Gastrocnemius medialis (tissue), 4 donors: ENCODE measurements around the gene ABCB10. TPM values are rescaled to one million over a fixed set of nuclear protein-coding genes. Genes with fewer than 3 reads are reported as not detected.
"Not testable (repeated sequence)": the region's sequence is repeated elsewhere in the genome, so short reads cannot be mapped to it uniquely, and the experiment has no call there.

ENCODE experiments used
- ATAC-seq, 2 donors: fragments of 150-250 bp; one replicate each; pipeline ENCODE4 v1.9.1; 2016
- DNase-seq, 2 donors: peaks; one replicate each; pipeline ENCODE4 v3.0.0-alpha.2; 2019
- H3K27ac ChIP-seq, 4 donors: fragments of 200-600 bp; sonication (generic); 1 replicate in 1 of 4; 2 replicates in 3 of 4; pipeline ENCODE4 v1.5.1; 2016 to 2018; ENCODE audit warnings: mild to moderate bottlenecking in 2 of 4, moderate library complexity in 1 of 4
- H3K27me3 ChIP-seq, 3 donors: fragments of 200-600 bp; sonication (generic) in 2 of 3; 1 replicate in 1 of 3; 2 replicates in 2 of 3; pipeline versions ENCODE4 v1.5.1 to v1.6.0; 2016 to 2019; ENCODE audit warnings: mild to moderate bottlenecking in 1 of 3, moderate library complexity in 1 of 3
- H3K36me3 ChIP-seq, 2 donors: fragments of 200-600 bp; sonication (generic) in 1 of 2; one replicate each; pipeline ENCODE4 v1.5.1; 2017 to 2018
- H3K4me1 ChIP-seq, 2 donors: fragments of 200-600 bp; sonication (generic) in 1 of 2; one replicate each; pipeline ENCODE4 v1.5.1; 2016 to 2017; ENCODE audit warnings: mild to moderate bottlenecking in 2 of 2
- H3K4me3 ChIP-seq, 4 donors: fragments of 200-600 bp; sonication (generic) in 3 of 4; 1 replicate in 1 of 4; 2 replicates in 3 of 4; pipeline ENCODE4 v1.5.1; 2016 to 2019; ENCODE audit warnings: mild to moderate bottlenecking in 2 of 4
- H3K9me3 ChIP-seq, 3 donors: fragments of 200-600 bp; sonication (generic) in 2 of 3; 1 replicate in 1 of 3; 2 replicates in 2 of 3; pipeline ENCODE4 v1.5.1; 2016 to 2019
- CTCF ChIP-seq, 5 experiments: fragments of 450-650 bp in 3 of 5; fragments of 200-600 bp in 2 of 5; sonication (generic) in 2 of 5; IDR thresholded peaks in 4 of 5; conservative IDR thresholded peaks in 1 of 5; 1 replicate in 4 of 5; 2 replicates in 1 of 5; pipeline ENCODE4 v1.5.1; 2016 to 2019; ENCODE audit warnings: antibody characterized with exemption in 5 of 5, mild to moderate bottlenecking in 3 of 5, moderate library complexity in 3 of 5
- POLR2A ChIP-seq, 2 donors: fragments of 450-650 bp; IDR thresholded peaks; one replicate each; pipeline ENCODE4 v1.6.1; 2017; ENCODE audit warnings: antibody characterized with exemption in 2 of 2, mild to moderate bottlenecking in 2 of 2, moderate library complexity in 2 of 2
- in situ Hi-C, 4 donors: fragments of 200-750 bp; cut with MboI; loops; one replicate each; pipeline versions ENCODE4 v1.15.0 to v1.8.0; 2017; ENCODE audit warnings: low sequenced_read_pairs in 4 of 4
- intact Hi-C: fragments of 100-400 bp; cut with DNase I; formaldehyde crosslinking; loops from one replicate; pipeline ENCODE4 v1.15.1; 2023; ENCODE audit warnings: low total_unique reads
- total RNA-seq, 4 donors: library from RNA; depleted of rRNA; stranded (reverse); fragments of >200 nt; gene quantifications; one replicate each; pipeline versions ENCODE4 v1.1.0 to v1.2.3, GENCODE V29; 2016

Gene ABCB10
- total RNA-seq, 4 donors from 2014 or later: 14.5 to 29.9 (median 19.3) TPM

- ATAC-seq (no peak), DNase-seq (no peak)
- Histone ChIP-seq H3K27ac (no peak overlapping the region), H3K4me1 (no peaks in the 10 kb centered on the region), H3K27me3 (no peaks in the 10 kb centered on the region), H3K36me3 (peaks cover 0 to 71% of the 10 kb centered on the region in 2 donors), H3K9me3 (no peaks in the 10 kb centered on the region), H3K4me3 (no peak overlapping the region)
- in situ Hi-C loops (loop anchor here (5.0 kb wide), 1 partner anchor 223 kb away; no protein-coding TSS in a partner anchor), intact Hi-C loops (no loop called here)
- no peak for TF ChIP-seq CTCF (IDR thresholded peaks at IDR 0.05 in 4 of 5, conservative IDR thresholded peaks at IDR 0.05 in 1 of 5)
- no peak for TF ChIP-seq POLR2A (IDR thresholded peaks at IDR 0.05)
These were observed 78.0 kb downstream of the ABCB10 start for GRCh38 chr1:229480495-229480894.

DNA sequence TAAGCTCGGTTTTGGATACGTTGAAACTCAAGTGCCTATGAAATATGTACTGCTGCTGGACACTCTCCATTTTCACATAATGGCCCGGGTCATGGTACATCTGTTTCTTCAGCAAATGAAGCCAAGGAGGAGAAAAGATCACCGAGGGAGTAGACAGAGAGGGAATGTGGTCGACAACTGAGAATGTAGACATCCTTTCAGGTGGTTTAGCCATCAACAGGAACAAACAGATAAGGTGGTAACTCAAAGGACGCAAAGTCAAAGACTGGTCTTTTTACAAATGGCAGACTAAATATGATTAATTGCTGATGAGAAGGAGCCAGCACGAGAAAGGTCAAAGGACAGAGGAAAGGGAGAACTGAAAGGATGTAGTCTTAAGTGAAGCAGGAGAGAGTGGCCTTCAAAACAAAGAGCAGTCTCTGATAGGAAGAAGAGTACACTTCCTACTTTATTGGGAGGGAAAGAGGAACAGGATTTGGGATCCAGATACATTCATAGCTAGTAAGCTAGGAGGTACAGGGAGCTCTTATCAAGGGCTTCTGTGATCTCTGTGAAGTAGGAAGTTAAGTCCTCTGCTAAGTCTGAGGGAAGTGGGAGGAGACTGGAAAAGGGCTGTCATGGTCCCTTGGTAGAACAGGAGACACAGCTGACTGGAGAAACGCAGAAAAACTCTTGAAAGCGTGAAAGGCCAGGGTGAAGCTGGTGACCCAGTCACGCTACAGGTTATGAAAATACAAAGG is 78.7 kb downstream of the ABCB10 start:
- in situ Hi-C loops (loop anchor here (5.0 kb wide), 1 partner anchor 223 kb away; no protein-coding TSS in a partner anchor), intact Hi-C loops (no loop called here)
- no peak overlapping the region for H3K27ac ChIP-seq
- H3K9me3 ChIP-seq: no peaks in the 10 kb centered on the region
- no peaks in the 10 kb centered on the region for H3K4me1 ChIP-seq
- no peaks in the 10 kb centered on the region for H3K27me3 ChIP-seq
- no peak for DNase-seq
- TF ChIP-seq POLR2A (IDR thresholded peaks at IDR 0.05) (no peak), CTCF (IDR thresholded peaks at IDR 0.05 in 4 of 5, conservative IDR thresholded peaks at IDR 0.05 in 1 of 5) (no peak)
- ATAC-seq: no peak
- H3K4me3 ChIP-seq: no peak overlapping the region
- H3K36me3 ChIP-seq: peaks cover 0 to 71% of the 10 kb centered on the region in 2 donors

DNA sequence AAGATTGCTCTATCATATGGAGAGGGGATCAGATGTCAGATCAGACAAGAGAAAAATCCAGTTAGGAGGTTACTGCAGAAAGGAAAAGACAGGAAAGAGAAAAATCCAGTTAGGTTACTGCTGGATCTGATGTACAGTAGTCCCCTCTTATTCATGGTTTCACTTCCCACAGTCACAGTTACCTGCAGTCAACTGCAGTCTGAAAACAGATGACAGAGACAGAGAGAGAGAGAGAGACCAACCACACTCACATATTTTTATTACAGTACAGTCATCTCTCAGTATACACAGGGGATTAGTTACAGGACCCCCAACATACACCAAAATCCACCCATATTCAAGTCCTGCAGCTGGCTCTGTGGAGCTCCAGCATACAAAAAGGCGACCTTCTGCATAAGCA is 79.7 kb downstream of the ABCB10 start:
- in situ Hi-C loops: no loop called here

GRCh38 chr1:229475859-229476258 is 82.6 kb downstream of the ABCB10 start:
- H3K4me1 ChIP-seq, intact Hi-C loops, in situ Hi-C loops, H3K4me3 ChIP-seq, H3K27me3 ChIP-seq, H3K27ac ChIP-seq, ATAC-seq, H3K9me3 ChIP-seq, DNase-seq: not testable (repeated sequence)
- peaks cover 0 to 57% of the 10 kb centered on the region in 2 donors for H3K36me3 ChIP-seq

More for the DNA sequence above, 79.7 kb downstream of the ABCB10 start:
- no peak for DNase-seq
- Histone ChIP-seq H3K27me3 (no peaks in the 10 kb centered on the region), H3K9me3 (no peaks in the 10 kb centered on the region), H3K4me1 (no peaks in the 10 kb centered on the region), H3K36me3 (peaks cover 0 to 71% of the 10 kb centered on the region in 2 donors), H3K4me3 (no peak overlapping the region), H3K27ac (no peak overlapping the region)
- intact Hi-C loops: no loop called here
- no peak for TF ChIP-seq POLR2A (IDR thresholded peaks at IDR 0.05)
- no peak for TF ChIP-seq CTCF (IDR thresholded peaks at IDR 0.05 in 4 of 5, conservative IDR thresholded peaks at IDR 0.05 in 1 of 5)
- no peak for ATAC-seq

GRCh38 chr1:229474509-229474908 is 84.0 kb downstream of the ABCB10 start:
- Histone ChIP-seq H3K27me3 (no peaks in the 10 kb centered on the region), H3K9me3 (no peaks in the 10 kb centered on the region), H3K4me3 (no peak overlapping the region), H3K36me3 (peaks cover 0 to 68% of the 10 kb centered on the region in 2 donors), H3K4me1 (no peaks in the 10 kb centered on the region), H3K27ac (no peak overlapping the region)
- no peak for ATAC-seq
- DNase-seq: no peak
- in situ Hi-C loops: no loop called here
- TF ChIP-seq POLR2A (IDR thresholded peaks at IDR 0.05): no peak
- no peak for TF ChIP-seq CTCF (IDR thresholded peaks at IDR 0.05 in 4 of 5, conservative IDR thresholded peaks at IDR 0.05 in 1 of 5)
- intact Hi-C loops: no loop called here
